Colonic mucosa (tissue), 4 donors: Measurements from ENCODE around the gene TGM2. TPM values are rescaled to one million over a fixed set of nuclear protein-coding genes. Genes with fewer than 3 reads are reported as not detected.
A peak's percentile ranks its signal among the peaks of the same experiment; 100 is the strongest.

Experiments
- DNase-seq: peaks from one replicate; pipeline ENCODE4 v3.0.0-alpha.2; 2020
- H3K27ac ChIP-seq: fragments of 200-600 bp; one replicate; pipeline ENCODE4 v1.8.0; 2021
- H3K27me3 ChIP-seq: fragments of 200-600 bp; one replicate; pipeline ENCODE4 v1.8.0; 2021
- H3K36me3 ChIP-seq: fragments of 200-600 bp; one replicate; pipeline ENCODE4 v1.8.0; 2021
- H3K4me1 ChIP-seq: fragments of 200-600 bp; one replicate; pipeline ENCODE4 v1.8.0; 2021; ENCODE audit warnings: mild to moderate bottlenecking
- H3K4me3 ChIP-seq: fragments of 200-600 bp; one replicate; pipeline ENCODE4 v1.8.0; 2021
- H3K9ac ChIP-seq, 2 donors: one replicate each; pipeline ENCODE4 v1.7.0; 2013; ENCODE audit warnings: control low read depth in 2 of 2, low read depth in 2 of 2, low read length in 2 of 2
- H3K9me3 ChIP-seq: fragments of 200-600 bp; one replicate; pipeline ENCODE4 v1.8.0; 2021
- intact Hi-C: fragments of 100-400 bp; cut with DNase I; formaldehyde crosslinking; loops from one replicate; pipeline ENCODE4 v1.14.1; 2022
- total RNA-seq, 2 donors: library from RNA; stranded (reverse); fragmentation: NEBNext Ultra II Directional in 1 of 2; extraction: Animal tissue kit (Norgen Biotek cat#: 25700) in 1 of 2; gene quantifications; one replicate each; pipeline ENCODE4 v1.2.1, GENCODE V29; 2021
- TF ChIP-seq, protein P1 (sequence below): fragments of 200-600 bp; IDR thresholded peaks from one replicate; pipeline ENCODE4 v1.8.0; 2022; ENCODE audit warnings: antibody characterized with exemption, mild to moderate bottlenecking
- donor health status: healthy.
- donor health status: DM: no; HTN: no; CAD: no.
- donor health status: DM: no; HTN: no; CAD: no.

Gene TGM2
- total RNA-seq: 10 to 100 TPM; 14.5 to 32.8 TPM

DNA sequence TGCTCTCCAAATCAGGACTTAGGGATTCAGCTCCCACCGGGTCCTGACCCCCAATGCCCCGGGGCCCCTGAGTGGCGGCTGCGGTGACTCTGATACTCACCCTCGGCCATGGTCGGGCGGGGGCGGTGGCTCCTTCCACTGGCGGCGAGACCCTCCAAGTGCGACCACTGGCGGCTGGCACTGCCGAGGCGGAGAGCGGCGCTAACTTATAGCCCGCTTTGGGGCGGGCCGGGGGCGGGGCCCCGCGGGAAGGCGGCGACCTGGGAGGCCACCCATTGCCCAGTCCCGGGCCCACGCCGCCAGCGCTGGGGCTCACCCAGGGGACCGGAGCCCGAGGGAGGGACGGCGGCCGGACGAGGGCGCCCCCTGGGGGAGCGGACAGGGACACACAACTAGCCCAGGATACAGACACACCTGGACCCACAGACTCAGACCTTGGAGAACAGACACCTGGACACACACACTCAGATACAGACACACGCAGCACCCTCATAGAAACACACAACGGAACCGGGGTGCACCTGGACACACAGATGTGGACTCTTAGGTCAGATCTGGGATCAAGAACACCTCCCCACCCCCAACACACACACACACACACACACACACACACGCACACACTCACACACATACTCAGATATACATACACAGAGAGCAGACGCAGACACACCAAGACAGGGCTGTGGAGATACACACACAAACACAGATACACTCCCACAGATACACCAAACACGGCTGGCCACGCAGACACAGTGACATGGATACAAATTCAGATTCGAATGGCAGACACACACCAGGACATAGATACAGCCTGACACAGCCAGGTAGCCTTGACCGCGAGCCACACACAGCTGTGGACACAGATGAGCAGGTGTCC is at the start of gene TGM2:
TSS of gene TGM2 (minus strand) at position 182 of the 877 bp plus-strand sequence. CDS start at position 110, 72 bp downstream.
- intact Hi-C loops: loop anchor here (5.0 kb wide), 4 partner anchors 53 to 108 kb away; no protein-coding TSS in a partner anchor
- H3K9me3 ChIP-seq: no peaks in the 10 kb centered on the region
- peak within 1 kb of the TSS; percentile 44 for H3K27ac ChIP-seq
- no peaks in the 10 kb centered on the region for H3K4me1 ChIP-seq
- peak within 1 kb of the TSS; percentile 51 to 65 for H3K9ac ChIP-seq
- TF ChIP-seq, protein P1, sequence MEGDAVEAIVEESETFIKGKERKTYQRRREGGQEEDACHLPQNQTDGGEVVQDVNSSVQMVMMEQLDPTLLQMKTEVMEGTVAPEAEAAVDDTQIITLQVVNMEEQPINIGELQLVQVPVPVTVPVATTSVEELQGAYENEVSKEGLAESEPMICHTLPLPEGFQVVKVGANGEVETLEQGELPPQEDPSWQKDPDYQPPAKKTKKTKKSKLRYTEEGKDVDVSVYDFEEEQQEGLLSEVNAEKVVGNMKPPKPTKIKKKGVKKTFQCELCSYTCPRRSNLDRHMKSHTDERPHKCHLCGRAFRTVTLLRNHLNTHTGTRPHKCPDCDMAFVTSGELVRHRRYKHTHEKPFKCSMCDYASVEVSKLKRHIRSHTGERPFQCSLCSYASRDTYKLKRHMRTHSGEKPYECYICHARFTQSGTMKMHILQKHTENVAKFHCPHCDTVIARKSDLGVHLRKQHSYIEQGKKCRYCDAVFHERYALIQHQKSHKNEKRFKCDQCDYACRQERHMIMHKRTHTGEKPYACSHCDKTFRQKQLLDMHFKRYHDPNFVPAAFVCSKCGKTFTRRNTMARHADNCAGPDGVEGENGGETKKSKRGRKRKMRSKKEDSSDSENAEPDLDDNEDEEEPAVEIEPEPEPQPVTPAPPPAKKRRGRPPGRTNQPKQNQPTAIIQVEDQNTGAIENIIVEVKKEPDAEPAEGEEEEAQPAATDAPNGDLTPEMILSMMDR: peak; percentile 86
- H3K27me3 ChIP-seq: no peaks in the 10 kb centered on the region
- H3K36me3 ChIP-seq: no peaks in the 10 kb centered on the region
- peak; percentile 75 for DNase-seq
- peak within 1 kb of the TSS; percentile 41 for H3K4me3 ChIP-seq

DNA sequence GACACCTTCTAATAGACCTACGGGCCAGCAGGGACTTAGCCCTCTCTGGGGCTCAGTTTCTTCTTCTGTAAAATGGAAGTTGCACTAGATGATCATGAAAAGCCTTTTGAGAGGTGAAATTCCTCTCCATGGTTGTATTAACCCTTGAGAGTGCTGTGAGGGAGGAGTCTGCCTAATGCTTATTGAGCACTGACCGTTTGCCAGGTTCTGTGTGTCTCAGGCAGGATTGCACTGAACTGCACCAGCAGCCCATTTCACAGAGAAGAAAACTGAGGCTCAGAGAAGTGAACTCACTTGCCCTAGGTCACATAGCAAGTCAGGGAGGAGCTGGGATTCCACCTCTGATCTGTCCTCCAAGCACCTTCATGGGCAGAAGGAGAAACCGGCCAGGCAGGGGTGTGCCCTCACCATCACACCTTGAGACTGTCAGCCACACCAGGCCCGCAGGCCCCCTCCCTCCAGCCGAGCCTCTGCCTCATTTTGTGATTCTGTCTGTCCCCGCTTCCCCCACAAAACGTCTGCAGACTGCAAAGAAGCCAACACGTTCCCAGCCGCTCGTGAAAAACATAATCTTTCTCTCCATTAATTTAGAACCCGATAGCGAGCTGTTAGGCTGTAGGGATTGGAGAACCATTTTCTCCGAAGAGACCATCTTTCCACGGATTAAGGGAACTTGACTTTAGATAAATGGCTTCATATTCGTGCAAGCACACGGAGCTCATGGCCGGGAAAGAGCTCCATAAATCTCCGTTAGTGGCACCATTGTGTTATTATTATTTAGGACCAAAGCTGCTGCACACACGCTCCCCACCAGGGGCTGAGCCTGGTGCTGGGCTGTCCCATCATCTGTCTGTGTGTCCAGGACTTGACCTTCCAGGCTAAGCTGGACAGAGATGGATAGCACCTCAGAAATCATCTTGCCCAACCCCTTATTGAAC is 49.5 kb upstream of the TGM2 start:
- H3K27me3 ChIP-seq: no peaks in the 10 kb centered on the region
- no peak overlapping the region for H3K9ac ChIP-seq
- H3K4me1 ChIP-seq: no peaks in the 10 kb centered on the region
- TF ChIP-seq, protein P1: no peak
- no peak overlapping the region for H3K27ac ChIP-seq
- intact Hi-C loops: no loop called here
- DNase-seq: no peak
- no peak overlapping the region for H3K4me3 ChIP-seq
- no peaks in the 10 kb centered on the region for H3K9me3 ChIP-seq
- H3K36me3 ChIP-seq: no peaks in the 10 kb centered on the region

DNA sequence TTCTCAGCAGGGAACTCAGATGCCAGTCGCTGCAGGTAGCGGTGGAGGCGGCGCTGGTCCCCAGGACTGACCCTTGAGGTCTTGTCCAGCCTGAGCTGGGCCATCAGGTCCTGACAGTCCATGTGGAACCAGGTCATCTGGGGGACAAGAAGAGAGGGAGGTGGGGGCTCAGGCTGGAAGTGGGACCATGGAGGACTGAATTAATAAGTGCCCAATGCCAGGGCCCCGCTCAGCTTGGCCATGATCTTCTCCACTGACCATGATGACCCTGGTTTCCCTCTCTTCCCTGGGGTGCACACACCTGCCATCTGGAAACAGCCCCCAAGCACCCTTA is 48.5 kb upstream of the TGM2 start:
- DNase-seq: no peak
- no peak overlapping the region for H3K4me3 ChIP-seq
- no peaks in the 10 kb centered on the region for H3K36me3 ChIP-seq
- H3K9ac ChIP-seq: no peak overlapping the region
- H3K4me1 ChIP-seq: no peaks in the 10 kb centered on the region
- intact Hi-C loops: no loop called here
- no peaks in the 10 kb centered on the region for H3K27me3 ChIP-seq
- no peaks in the 10 kb centered on the region for H3K9me3 ChIP-seq
- TF ChIP-seq, protein P1: no peak
- no peak overlapping the region for H3K27ac ChIP-seq

DNA sequence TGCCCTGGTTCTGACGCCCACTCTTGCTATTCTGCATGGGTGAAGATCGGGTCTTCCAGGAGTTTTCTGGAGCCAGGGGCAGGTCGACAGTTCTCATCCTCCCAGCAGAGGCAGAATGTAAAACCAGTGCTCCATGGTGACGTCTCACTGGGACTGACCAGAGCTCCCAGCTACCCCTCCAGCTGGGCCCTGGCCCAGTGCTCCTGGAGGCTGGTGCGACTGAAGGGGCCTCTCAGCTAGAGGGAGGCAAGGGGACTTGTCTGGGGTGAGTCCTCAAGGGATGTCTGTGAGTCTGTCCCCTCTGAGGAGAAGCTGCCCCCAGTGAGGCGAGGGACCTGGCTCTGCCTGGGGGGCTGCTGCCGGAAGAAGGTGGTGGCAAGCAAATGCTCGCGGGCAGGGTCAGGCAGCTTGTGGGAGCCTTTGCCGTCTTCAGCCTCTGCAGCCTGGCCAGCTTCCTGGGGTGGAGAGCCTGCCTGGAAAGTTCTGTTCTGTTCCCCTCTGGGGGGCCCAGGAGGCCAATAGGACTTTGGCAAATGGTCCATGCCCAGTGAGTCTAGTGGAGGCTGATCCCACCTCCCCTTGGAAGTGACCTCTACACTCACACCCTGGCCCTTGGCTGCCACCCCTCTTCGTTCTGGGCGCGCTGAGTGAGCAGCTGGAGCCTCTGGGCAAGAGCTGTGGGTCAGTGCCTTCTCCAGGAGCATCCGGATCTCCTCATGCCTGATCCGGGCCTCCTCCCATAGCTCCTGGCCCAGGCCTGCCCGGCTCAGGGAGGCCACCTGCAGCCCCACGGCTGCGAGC is 47.9 kb upstream of the TGM2 start:
- intact Hi-C loops: no loop called here
- H3K36me3 ChIP-seq: no peaks in the 10 kb centered on the region
- no peak overlapping the region for H3K4me3 ChIP-seq
- H3K9me3 ChIP-seq: no peaks in the 10 kb centered on the region
- no peak overlapping the region for H3K9ac ChIP-seq
- no peak overlapping the region for H3K27ac ChIP-seq
- TF ChIP-seq, protein P1: no peak
- H3K4me1 ChIP-seq: no peaks in the 10 kb centered on the region
- H3K27me3 ChIP-seq: no peaks in the 10 kb centered on the region
- no peak for DNase-seq
